ENCODE measurements around the gene GOLGA6L9. TPM values are rescaled to one million over a fixed set of nuclear protein-coding genes. Genes with fewer than 3 reads are reported as not detected.
"Not testable (repeated sequence)": the region's sequence is repeated elsewhere in the genome, so short reads cannot be mapped to it uniquely, and the experiment has no call there.

The GOLGA6L9 gene
- total RNA-seq, 1 donor from 2014 or later, result 1.0 TPM

- intact Hi-C loops (cut with DNase I); ATAC-seq (ENCODE audit: poor library complexity): not testable (repeated sequence)
- peak; percentile 46 for DNase-seq
These were observed 15.8 kb downstream of the GOLGA6L9 start for GRCh38 chr15:82445420-82445819.

- DNase-seq; intact Hi-C loops (cut with DNase I); ATAC-seq (ENCODE audit: poor library complexity): not testable (repeated sequence)
These were observed 27.7 kb downstream of the GOLGA6L9 start for GRCh38 chr15:82457336-82457735.

GRCh38 chr15:82465629-82466028 lies 36.0 kb downstream of the GOLGA6L9 start:
- DNase-seq; intact Hi-C loops (cut with DNase I): not testable (repeated sequence)
- ATAC-seq (ENCODE audit: poor library complexity), result peak; percentile 39

GRCh38 chr15:82468205-82468604 lies 38.6 kb downstream of the GOLGA6L9 start:
- peak; percentile 95 for ATAC-seq (ENCODE audit: poor library complexity)
- DNase-seq; intact Hi-C loops (cut with DNase I): not testable (repeated sequence)

- DNase-seq; intact Hi-C loops (cut with DNase I): not testable (repeated sequence)
- ATAC-seq (ENCODE audit: poor library complexity), result peak; percentile 38
These were observed 39.8 kb downstream of the GOLGA6L9 start for GRCh38 chr15:82469381-82469780.

GRCh38 chr15:82472269-82472982 lies 42.8 kb downstream of the GOLGA6L9 start:
- ATAC-seq (ENCODE audit: poor library complexity); intact Hi-C loops (cut with DNase I): not testable (repeated sequence)
- DNase-seq, result peak; percentile 30

- DNase-seq; intact Hi-C loops (cut with DNase I); ATAC-seq (ENCODE audit: poor library complexity): not testable (repeated sequence)
These were observed 45.1 kb downstream of the GOLGA6L9 start for GRCh38 chr15:82474596-82475325.

- intact Hi-C loops (cut with DNase I); ATAC-seq (ENCODE audit: poor library complexity): not testable (repeated sequence)
- peak; percentile 56 for DNase-seq
These were observed 45.8 kb downstream of the GOLGA6L9 start for GRCh38 chr15:82475345-82475967.

- ATAC-seq (ENCODE audit: poor library complexity); intact Hi-C loops (cut with DNase I); DNase-seq: not testable (repeated sequence)
These were observed 47.2 kb downstream of the GOLGA6L9 start for GRCh38 chr15:82476697-82477342.

GRCh38 chr15:82477343-82478057 lies 47.9 kb downstream of the GOLGA6L9 start:
- intact Hi-C loops (cut with DNase I); ATAC-seq (ENCODE audit: poor library complexity); DNase-seq: not testable (repeated sequence)

Other genes with a start within 250 kb of the GOLGA6L9 start
- 14.9 TPM for gene EFL1, start 167.1 kb upstream of the GOLGA6L9 start, total RNA-seq
- gene SAXO2, start 167.0 kb upstream of the GOLGA6L9 start, total RNA-seq, result 3.0 TPM
- gene GOLGA6L10, start 80.3 kb upstream of the GOLGA6L9 start, total RNA-seq, result 0.11 TPM
- gene RPS17, start 110.6 kb downstream of the GOLGA6L9 start, total RNA-seq, result 707 TPM
- 1.3 TPM for gene CPEB1, start 217.5 kb downstream of the GOLGA6L9 start, total RNA-seq

Data from Right ventricle myocardium superior (tissue), 1 donor.